ENCODE data around the gene LRP8. TPM values are rescaled to one million over a fixed set of nuclear protein-coding genes. Genes with fewer than 3 reads are reported as not detected.
A peak's percentile ranks its signal among the peaks of the same experiment; 100 is the strongest.

The LRP8 gene
- total and polyA plus RNA-seq, 2 donors from 2014 or later = 1.4 to 6.9 TPM

DNA sequence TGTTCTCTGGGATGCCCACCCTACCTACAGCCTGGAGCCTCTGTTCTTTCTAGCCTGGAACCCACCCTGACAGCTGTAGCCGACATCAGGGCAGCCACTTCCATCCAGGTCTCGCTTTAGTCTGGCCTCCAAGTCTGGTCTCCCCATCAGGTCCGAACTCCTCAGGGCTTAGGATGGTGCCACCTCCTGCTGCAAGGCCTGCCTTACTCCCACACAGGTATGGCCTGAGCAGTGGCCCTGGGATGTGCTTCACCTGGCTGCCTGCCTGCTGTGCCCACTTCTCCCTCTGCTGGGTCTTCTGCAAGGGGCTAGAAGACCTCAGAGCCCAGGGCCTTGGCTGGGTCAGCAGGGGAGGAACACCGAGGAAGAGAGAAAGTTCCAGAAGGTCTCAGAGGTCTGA is 53.8 kb downstream of the LRP8 start:
- peak in 1 of 5 donors; percentile 58 for DNase-seq
- TF ChIP-seq, protein P1, sequence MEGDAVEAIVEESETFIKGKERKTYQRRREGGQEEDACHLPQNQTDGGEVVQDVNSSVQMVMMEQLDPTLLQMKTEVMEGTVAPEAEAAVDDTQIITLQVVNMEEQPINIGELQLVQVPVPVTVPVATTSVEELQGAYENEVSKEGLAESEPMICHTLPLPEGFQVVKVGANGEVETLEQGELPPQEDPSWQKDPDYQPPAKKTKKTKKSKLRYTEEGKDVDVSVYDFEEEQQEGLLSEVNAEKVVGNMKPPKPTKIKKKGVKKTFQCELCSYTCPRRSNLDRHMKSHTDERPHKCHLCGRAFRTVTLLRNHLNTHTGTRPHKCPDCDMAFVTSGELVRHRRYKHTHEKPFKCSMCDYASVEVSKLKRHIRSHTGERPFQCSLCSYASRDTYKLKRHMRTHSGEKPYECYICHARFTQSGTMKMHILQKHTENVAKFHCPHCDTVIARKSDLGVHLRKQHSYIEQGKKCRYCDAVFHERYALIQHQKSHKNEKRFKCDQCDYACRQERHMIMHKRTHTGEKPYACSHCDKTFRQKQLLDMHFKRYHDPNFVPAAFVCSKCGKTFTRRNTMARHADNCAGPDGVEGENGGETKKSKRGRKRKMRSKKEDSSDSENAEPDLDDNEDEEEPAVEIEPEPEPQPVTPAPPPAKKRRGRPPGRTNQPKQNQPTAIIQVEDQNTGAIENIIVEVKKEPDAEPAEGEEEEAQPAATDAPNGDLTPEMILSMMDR (IDR thresholded peaks at IDR 0.05; ENCODE audit: borderline replicate concordance, extremely low read depth, insufficient read depth) = no peak
- FAIRE-seq = no peak

DNA sequence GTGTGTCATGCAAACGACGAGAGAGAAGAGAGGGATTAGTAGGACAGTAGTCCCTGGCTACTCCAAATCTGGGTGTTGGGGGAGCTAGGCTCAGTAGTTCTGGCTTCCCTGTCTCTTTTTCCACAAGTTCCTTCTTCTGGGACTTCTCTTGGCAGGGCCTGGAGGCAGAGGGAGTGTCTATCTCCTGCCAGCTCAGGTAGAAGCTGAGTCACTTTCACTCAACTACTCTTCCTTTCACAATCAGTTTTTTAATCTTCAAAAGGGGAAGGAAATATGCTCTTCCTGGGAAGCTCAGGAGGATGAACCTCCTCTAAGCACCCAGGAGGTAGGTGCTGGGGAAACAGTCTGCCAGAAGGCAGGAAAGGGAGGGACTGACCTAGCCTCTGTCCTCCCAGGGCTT is 54.3 kb downstream of the LRP8 start:
- Histone ChIP-seq H3K4me1 (ENCODE audit: control insufficient read depth in 2 of 3, insufficient read depth in 2 of 3, low read depth in 1 of 3, low read length in 3 of 3) (no peaks in the 10 kb centered on the region), H3K36me3 (ENCODE audit: control insufficient read depth in 2 of 3, insufficient read depth in 3 of 3, low read length in 3 of 3) (no peaks in the 10 kb centered on the region), H3K27me3 (ENCODE audit: control insufficient read depth, insufficient read depth, low read length) (no peaks in the 10 kb centered on the region), H3K9ac (ENCODE audit: low read length in 3 of 3) (no peak overlapping the region), H3K4me3 (ENCODE audit: low read length in 3 of 3) (no peak overlapping the region), H3K9me3 (ENCODE audit: control insufficient read depth in 2 of 3, insufficient read depth in 1 of 3, low read length in 3 of 3) (no peaks in the 10 kb centered on the region), H3K27ac (ENCODE audit: low read depth in 2 of 2, low read length in 2 of 2) (no peak overlapping the region)
- intact Hi-C loops (cut with DNase I) = no loop called here
- DNase-seq (peak in 1 of 5 donors; percentile 1), FAIRE-seq (no peak)
- TF ChIP-seq, protein P1 (IDR thresholded peaks at IDR 0.05; ENCODE audit: borderline replicate concordance, extremely low read depth, insufficient read depth) = no peak

More for the DNA sequence above, 53.8 kb downstream of the LRP8 start:
- intact Hi-C loops (cut with DNase I) = no loop called here
- Histone ChIP-seq H3K4me1 (ENCODE audit: control insufficient read depth in 2 of 3, insufficient read depth in 2 of 3, low read depth in 1 of 3, low read length in 3 of 3) (no peaks in the 10 kb centered on the region), H3K4me3 (ENCODE audit: low read length in 3 of 3) (no peak overlapping the region), H3K27me3 (ENCODE audit: control insufficient read depth, insufficient read depth, low read length) (no peaks in the 10 kb centered on the region), H3K9me3 (ENCODE audit: control insufficient read depth in 2 of 3, insufficient read depth in 1 of 3, low read length in 3 of 3) (no peaks in the 10 kb centered on the region), H3K27ac (ENCODE audit: low read depth in 2 of 2, low read length in 2 of 2) (no peak overlapping the region), H3K36me3 (ENCODE audit: control insufficient read depth in 2 of 3, insufficient read depth in 3 of 3, low read length in 3 of 3) (no peaks in the 10 kb centered on the region), H3K9ac (ENCODE audit: low read length in 3 of 3) (no peak overlapping the region)

DNA sequence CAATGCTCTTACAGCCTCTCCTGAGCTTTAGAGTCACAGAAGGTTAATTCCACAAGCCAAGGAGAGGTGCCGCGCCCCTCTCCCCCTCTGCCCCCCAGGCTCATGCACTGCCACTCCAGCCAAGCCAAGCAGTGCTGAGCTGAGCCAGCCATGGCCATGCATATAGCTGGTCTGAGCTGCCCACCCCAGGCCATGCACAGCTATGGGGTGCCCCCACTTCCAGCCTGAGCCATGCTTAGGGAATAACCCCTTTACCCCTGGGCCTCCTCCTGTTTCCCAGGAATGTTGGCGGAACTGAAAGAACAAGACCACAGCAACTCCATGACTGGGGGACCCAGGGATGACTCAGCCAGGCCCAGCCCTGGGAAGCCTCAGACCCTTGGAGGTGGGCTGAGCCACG is 55.5 kb downstream of the LRP8 start:
- Histone ChIP-seq H3K9me3 (ENCODE audit: control insufficient read depth in 2 of 3, insufficient read depth in 1 of 3, low read length in 3 of 3) (no peaks in the 10 kb centered on the region), H3K36me3 (ENCODE audit: control insufficient read depth in 2 of 3, insufficient read depth in 3 of 3, low read length in 3 of 3) (no peaks in the 10 kb centered on the region), H3K27me3 (ENCODE audit: control insufficient read depth, insufficient read depth, low read length) (no peaks in the 10 kb centered on the region), H3K4me3 (ENCODE audit: low read length in 3 of 3) (no peak overlapping the region), H3K9ac (ENCODE audit: low read length in 3 of 3) (no peak overlapping the region), H3K4me1 (ENCODE audit: control insufficient read depth in 2 of 3, insufficient read depth in 2 of 3, low read depth in 1 of 3, low read length in 3 of 3) (no peaks in the 10 kb centered on the region), H3K27ac (ENCODE audit: low read depth in 2 of 2, low read length in 2 of 2) (no peak overlapping the region)
- TF ChIP-seq, protein P1 (IDR thresholded peaks at IDR 0.05; ENCODE audit: borderline replicate concordance, extremely low read depth, insufficient read depth) = no peak
- DNase-seq (no peak), FAIRE-seq (no peak)
- intact Hi-C loops (cut with DNase I) = no loop called here

DNA sequence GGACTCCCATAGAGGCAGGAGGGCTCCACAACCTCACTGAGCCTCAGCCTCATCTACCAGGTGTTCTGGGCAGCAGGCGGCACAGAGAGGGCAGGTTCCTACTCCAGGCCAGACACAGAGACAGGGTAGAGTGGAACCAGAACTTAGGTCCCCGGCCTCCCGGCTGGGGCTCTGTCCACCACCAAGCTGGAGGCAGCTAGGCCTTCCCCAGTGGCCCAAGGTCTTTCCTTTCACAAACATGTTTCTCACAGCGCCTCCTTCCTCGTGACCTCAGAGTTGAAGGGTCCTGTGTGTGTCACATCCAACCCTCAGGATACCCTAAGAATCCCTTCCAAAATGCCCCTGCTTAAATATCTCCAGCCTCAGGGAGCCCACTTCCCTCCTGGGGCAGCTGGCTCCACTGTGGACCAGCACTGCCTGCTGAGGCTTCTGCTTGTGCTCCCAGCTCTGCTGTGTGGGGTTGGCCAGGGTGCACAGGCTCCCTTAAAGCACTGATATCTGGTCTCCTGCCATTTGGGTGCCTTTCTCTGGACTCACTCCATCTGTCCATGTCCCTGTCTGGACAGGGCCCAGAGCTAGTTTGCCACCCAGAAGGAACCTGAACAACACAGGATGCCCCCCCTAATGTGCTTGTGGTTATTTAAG is 56.3 kb downstream of the LRP8 start:
- H3K4me1 ChIP-seq (ENCODE audit: control insufficient read depth in 2 of 3, insufficient read depth in 2 of 3, low read depth in 1 of 3, low read length in 3 of 3) = no peaks in the 10 kb centered on the region
- intact Hi-C loops (cut with DNase I) = no loop called here

More for the DNA sequence above, 56.3 kb downstream of the LRP8 start:
- Histone ChIP-seq H3K4me3 (ENCODE audit: low read length in 3 of 3) (no peak overlapping the region), H3K27ac (ENCODE audit: low read depth in 2 of 2, low read length in 2 of 2) (no peak overlapping the region), H3K27me3 (ENCODE audit: control insufficient read depth, insufficient read depth, low read length) (no peaks in the 10 kb centered on the region), H3K9me3 (ENCODE audit: control insufficient read depth in 2 of 3, insufficient read depth in 1 of 3, low read length in 3 of 3) (no peaks in the 10 kb centered on the region), H3K36me3 (ENCODE audit: control insufficient read depth in 2 of 3, insufficient read depth in 3 of 3, low read length in 3 of 3) (no peaks in the 10 kb centered on the region), H3K9ac (ENCODE audit: low read length in 3 of 3) (no peak overlapping the region)
- TF ChIP-seq, protein P1 (IDR thresholded peaks at IDR 0.05; ENCODE audit: borderline replicate concordance, extremely low read depth, insufficient read depth) = no peak
- no peak for FAIRE-seq
- DNase-seq = no peak

Measured in kidney (tissue), 14 donors.